ENCODE results near the gene JPT1.

JPT1 gene

GRCh38 chr17:75099881-75100595 is 54.3 kb downstream of the JPT1 start:
- DNase-seq, result no peak

DNA sequence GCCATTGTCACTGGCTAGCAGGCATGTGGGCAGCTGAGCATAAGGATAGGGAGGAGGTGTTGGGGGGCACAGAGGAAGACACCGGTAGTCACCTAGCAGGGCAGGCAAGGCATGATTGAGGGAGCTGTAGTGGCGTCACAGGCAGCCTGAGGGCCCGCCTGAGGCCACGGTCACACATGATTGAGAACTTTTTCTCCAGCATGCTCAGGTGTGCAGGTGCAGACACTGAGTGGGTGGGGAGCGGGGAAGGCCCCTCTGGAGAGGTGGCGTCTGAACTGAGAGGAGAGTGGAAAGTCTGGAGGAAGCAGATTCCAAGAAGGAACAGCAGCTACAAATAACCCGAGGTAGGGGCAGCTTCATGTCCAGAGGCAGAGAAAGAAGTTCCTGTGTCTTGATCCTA is 55.5 kb downstream of the JPT1 start:
- peak; percentile 7 for DNase-seq

GRCh38 chr17:75097865-75098264 is 56.4 kb downstream of the JPT1 start:
- DNase-seq, result no peak

- DNase-seq, result no peak
Measured at GRCh38 chr17:75096082-75096625, 58.2 kb downstream of the JPT1 start.

DNA sequence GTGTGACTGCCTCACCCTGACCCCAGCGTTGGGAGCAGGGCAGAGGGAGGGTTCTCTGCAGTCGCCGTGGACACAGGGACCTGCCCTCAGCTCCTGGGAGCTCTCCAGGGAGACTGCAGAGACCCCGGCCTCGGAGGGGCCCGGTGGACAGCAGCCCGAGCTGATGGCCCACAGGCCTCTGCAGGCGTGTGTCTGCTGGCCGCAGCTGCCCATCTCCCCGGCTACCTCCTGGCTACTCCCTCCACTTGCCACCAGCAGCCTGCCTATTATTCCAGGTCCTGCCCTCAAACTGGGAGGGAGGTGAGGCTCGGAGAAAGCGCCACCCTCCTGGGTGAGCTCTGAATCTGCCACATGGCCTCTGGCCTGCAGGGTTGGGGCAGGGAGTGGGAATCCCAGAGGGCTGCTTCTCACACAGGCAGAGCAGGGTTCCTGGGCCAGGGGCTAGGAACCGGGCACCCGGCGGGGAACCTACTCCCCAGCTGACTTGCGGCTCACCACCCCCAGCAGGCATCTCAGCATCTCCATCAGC is 59.4 kb downstream of the JPT1 start:
- DNase-seq, result no peak

GRCh38 chr17:75093548-75094158 is 60.7 kb downstream of the JPT1 start:
- DNase-seq, result no peak

DNA sequence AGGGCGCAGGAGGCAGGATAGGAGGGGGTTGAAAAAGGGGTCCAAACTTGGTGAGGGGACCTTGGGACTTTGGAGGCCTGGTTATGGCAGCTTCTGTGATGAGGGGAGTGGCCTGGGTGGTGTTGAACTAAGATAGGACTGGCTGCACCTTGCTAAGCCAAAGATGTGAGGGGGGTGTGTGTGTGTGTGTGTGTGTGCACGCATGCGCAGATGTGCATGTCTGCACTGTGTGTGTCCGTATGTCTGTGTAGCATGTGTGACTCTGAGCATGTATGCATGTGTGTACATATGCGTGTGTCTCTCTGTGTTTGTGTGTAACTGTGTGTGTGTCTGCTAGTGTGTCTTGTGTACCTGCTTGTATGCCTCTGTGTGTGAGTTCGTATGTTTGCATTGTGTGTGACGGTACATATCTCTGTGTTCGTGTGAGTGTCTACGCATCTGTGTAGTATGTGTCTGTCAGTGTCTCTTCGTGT is 62.4 kb downstream of the JPT1 start:
- no peak for DNase-seq

GRCh38 chr17:75090871-75091854 is 63.1 kb downstream of the JPT1 start:
- no peak for DNase-seq

- no peak for DNase-seq
Measured at GRCh38 chr17:75088465-75089417, 65.6 kb downstream of the JPT1 start.

DNA sequence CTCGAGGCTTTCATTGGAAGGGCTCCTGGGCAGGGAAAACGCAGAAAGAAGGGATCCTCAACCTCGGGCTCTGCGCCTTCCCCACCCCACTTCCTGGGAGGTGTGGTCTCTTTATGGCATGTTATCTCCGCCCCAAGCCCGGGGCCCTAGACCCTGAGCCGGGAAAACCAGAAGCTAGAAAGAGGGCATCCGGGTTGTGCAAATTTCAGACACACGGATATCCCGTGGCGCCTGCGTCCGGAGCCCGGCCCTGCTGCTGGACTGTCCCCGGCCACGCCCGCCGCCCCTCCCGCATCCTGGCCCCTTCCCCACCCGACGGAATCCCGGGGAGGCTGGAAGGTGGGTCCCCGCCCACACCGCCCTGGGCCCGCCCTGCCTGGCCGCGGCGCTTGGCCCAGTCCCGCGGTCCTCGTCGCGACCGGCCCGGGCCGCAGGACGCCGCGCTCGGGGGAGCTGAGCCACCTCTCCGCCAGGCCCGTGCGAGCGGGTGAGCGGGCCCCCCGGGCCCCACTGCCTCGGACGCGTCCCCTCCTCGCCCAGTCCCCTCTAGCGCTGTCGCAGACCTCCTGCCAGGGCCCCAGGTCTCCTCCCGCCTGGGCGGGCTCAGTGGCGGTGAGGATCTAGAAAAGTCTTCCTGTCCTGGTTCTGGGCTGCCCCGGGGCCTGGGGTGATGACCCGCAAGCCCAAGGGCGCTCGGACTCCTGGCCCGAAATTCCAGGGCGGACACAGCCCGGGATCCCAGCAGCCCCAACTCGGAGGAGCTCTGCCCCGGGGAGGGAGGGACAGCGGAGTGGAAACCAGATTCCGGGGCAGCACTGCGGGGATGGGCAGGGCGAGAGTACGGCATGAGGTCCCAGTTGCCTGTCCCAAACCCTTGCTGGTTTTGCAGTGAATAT is 66.5 kb downstream of the JPT1 start, which contains the start of gene SLC16A5:
Gene SLC16A5 (plus strand): TSS at position 397 of the 896 bp plus-strand sequence. CDS start 5,683 bp downstream, outside the sequence.
- no peak for DNase-seq

- DNase-seq, result no peak
Measured at GRCh38 chr17:75087182-75087557, 67.1 kb downstream of the JPT1 start.

DNA sequence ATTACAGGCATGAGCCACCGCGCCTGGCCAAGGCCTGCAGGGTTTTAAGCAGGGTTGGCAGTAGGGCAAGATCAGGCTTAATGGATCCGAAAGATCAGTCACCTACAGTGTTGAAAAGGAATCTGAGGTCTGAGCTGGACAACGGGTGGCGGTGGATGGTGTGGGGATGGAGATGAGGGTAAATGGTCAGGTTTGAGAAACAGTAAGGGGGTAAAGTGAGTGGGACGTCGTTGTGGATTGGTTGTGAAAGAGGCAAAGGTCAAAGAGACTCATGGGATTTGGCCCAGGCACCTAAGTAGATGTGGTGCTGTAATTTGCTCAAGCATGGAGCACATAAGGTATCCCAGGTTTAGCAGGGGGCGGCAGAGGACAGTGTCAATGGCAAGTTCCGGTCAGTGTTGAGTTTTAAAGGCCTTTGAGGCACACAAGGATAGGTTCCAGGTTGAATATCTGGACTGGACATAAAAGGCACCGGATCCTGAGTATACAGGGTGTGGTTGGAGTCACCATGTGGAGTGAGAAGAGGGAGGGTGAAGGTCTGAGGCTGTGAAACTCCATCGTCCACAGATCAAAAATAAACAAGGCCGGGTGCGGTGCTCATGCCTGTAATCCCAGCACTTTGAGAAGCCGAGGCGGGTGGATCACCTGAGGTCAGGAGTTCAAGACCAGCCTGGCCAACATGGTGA is 67.7 kb downstream of the JPT1 start:
- DNase-seq, result no peak

All from DMS79 (cell line).